Mucosa of stomach (tissue), 1 donor: ENCODE results near the gene NCSTN.
A peak's percentile ranks its signal among the peaks of the same experiment; 100 is the strongest.

Experiments used
- H3K27me3 ChIP-seq: one replicate; pipeline ENCODE4 v1.7.0; 2013; ENCODE audit warnings: mild to moderate bottlenecking, low read length; ENCODE audit not compliant: control insufficient read depth, insufficient read depth
- H3K36me3 ChIP-seq: one replicate; pipeline ENCODE4 v1.7.0; 2013; ENCODE audit warnings: low read length; ENCODE audit not compliant: control insufficient read depth, insufficient read depth
- H3K4me1 ChIP-seq: one replicate; pipeline ENCODE4 v1.7.0; 2013; ENCODE audit warnings: mild to moderate bottlenecking, low read length; ENCODE audit not compliant: control insufficient read depth, insufficient read depth
- H3K4me3 ChIP-seq: one replicate; pipeline ENCODE4 v1.7.0; 2013; ENCODE audit warnings: low read length
- H3K9ac ChIP-seq: one replicate; pipeline ENCODE4 v1.7.0; 2013; ENCODE audit warnings: mild to moderate bottlenecking, low read length, moderate library complexity
- H3K9me3 ChIP-seq: one replicate; pipeline ENCODE4 v1.7.0; 2013; ENCODE audit warnings: mild to moderate bottlenecking, low read length, moderate library complexity; ENCODE audit not compliant: control insufficient read depth
- donor health status: Pancreatic carcinoma.

Gene NCSTN

GRCh38 chr1:160330119-160330518 is 13.1 kb upstream of the NCSTN start:
- no peaks in the 10 kb centered on the region for H3K4me1 ChIP-seq
- H3K9me3 ChIP-seq, result no peaks in the 10 kb centered on the region
- H3K9ac ChIP-seq, result no peak overlapping the region
- no peak overlapping the region for H3K4me3 ChIP-seq
- peaks cover 14% of the 10 kb centered on the region for H3K36me3 ChIP-seq
- H3K27me3 ChIP-seq, result no peaks in the 10 kb centered on the region

GRCh38 chr1:160332516-160332915 is 10.7 kb upstream of the NCSTN start:
- H3K9me3 ChIP-seq, result no peaks in the 10 kb centered on the region
- H3K27me3 ChIP-seq, result no peaks in the 10 kb centered on the region
- no peaks in the 10 kb centered on the region for H3K4me1 ChIP-seq
- H3K36me3 ChIP-seq, result peaks cover 14% of the 10 kb centered on the region
- no peak overlapping the region for H3K4me3 ChIP-seq
- no peak overlapping the region for H3K9ac ChIP-seq

- Histone ChIP-seq H3K27me3 (no peaks in the 10 kb centered on the region), H3K36me3 (peaks cover 1% of the 10 kb centered on the region), H3K4me1 (peaks cover 6% of the 10 kb centered on the region), H3K4me3 (no peak overlapping the region), H3K9me3 (no peaks in the 10 kb centered on the region), H3K9ac (no peak overlapping the region)
Measured at GRCh38 chr1:160338580-160338979, 4.6 kb upstream of the NCSTN start.

GRCh38 chr1:160340146-160340545 is 3.0 kb upstream of the NCSTN start:
- Histone ChIP-seq H3K4me1 (peaks cover 11% of the 10 kb centered on the region), H3K4me3 (no peak overlapping the region), H3K27me3 (no peaks in the 10 kb centered on the region), H3K9me3 (no peaks in the 10 kb centered on the region), H3K9ac (no peak overlapping the region), H3K36me3 (no peaks in the 10 kb centered on the region)

- H3K4me1 ChIP-seq, result peaks cover 11% of the 10 kb centered on the region
- no peaks in the 10 kb centered on the region for H3K36me3 ChIP-seq
- H3K9me3 ChIP-seq, result no peaks in the 10 kb centered on the region
- H3K9ac ChIP-seq, result no peak overlapping the region
- H3K27me3 ChIP-seq, result no peaks in the 10 kb centered on the region
- no peak overlapping the region for H3K4me3 ChIP-seq
Measured at GRCh38 chr1:160340866-160341265, 2.3 kb upstream of the NCSTN start.

GRCh38 chr1:160342526-160342925 is 657 bp upstream of the NCSTN start:
- Histone ChIP-seq H3K9ac (peak overlapping the region; percentile 96), H3K4me3 (peak overlapping the region; percentile 56), H3K27me3 (no peaks in the 10 kb centered on the region), H3K9me3 (no peaks in the 10 kb centered on the region), H3K36me3 (no peaks in the 10 kb centered on the region), H3K4me1 (peaks cover 11% of the 10 kb centered on the region)

GRCh38 chr1:160344241-160344640 is 1.1 kb downstream of the NCSTN start:
- Histone ChIP-seq H3K9me3 (no peaks in the 10 kb centered on the region), H3K4me3 (peak overlapping the region; percentile 56), H3K9ac (peak overlapping the region; percentile 96), H3K36me3 (peaks cover 7% of the 10 kb centered on the region), H3K4me1 (peaks cover 11% of the 10 kb centered on the region), H3K27me3 (no peaks in the 10 kb centered on the region)

- Histone ChIP-seq H3K4me1 (peaks cover 11% of the 10 kb centered on the region), H3K4me3 (no peak overlapping the region), H3K36me3 (peaks cover 11% of the 10 kb centered on the region), H3K27me3 (no peaks in the 10 kb centered on the region), H3K9ac (no peak overlapping the region), H3K9me3 (no peaks in the 10 kb centered on the region)
Measured at GRCh38 chr1:160344936-160345335, 1.8 kb downstream of the NCSTN start.

- H3K27me3 ChIP-seq, result no peaks in the 10 kb centered on the region
- peaks cover 5% of the 10 kb centered on the region for H3K4me1 ChIP-seq
- H3K36me3 ChIP-seq, result peaks cover 16% of the 10 kb centered on the region
- no peak overlapping the region for H3K4me3 ChIP-seq
- H3K9me3 ChIP-seq, result no peaks in the 10 kb centered on the region
- no peak overlapping the region for H3K9ac ChIP-seq
Measured at GRCh38 chr1:160346463-160346862, 3.3 kb downstream of the NCSTN start.

GRCh38 chr1:160346958-160347357 is 3.8 kb downstream of the NCSTN start:
- H3K36me3 ChIP-seq, result peaks cover 20% of the 10 kb centered on the region
- no peak overlapping the region for H3K9ac ChIP-seq
- no peaks in the 10 kb centered on the region for H3K9me3 ChIP-seq
- H3K4me3 ChIP-seq, result no peak overlapping the region
- peaks cover 5% of the 10 kb centered on the region for H3K4me1 ChIP-seq
- no peaks in the 10 kb centered on the region for H3K27me3 ChIP-seq

- H3K36me3 ChIP-seq, result peaks cover 41% of the 10 kb centered on the region
- H3K4me3 ChIP-seq, result no peak overlapping the region
Measured at GRCh38 chr1:160351629-160352028, 8.4 kb downstream of the NCSTN start.

GRCh38 chr1:160352555-160352954 is 9.4 kb downstream of the NCSTN start:
- Histone ChIP-seq H3K4me3 (no peak overlapping the region), H3K27me3 (no peaks in the 10 kb centered on the region), H3K4me1 (no peaks in the 10 kb centered on the region), H3K9ac (no peak overlapping the region), H3K9me3 (no peaks in the 10 kb centered on the region), H3K36me3 (peaks cover 41% of the 10 kb centered on the region)

More at GRCh38 chr1:160351629-160352028, 8.4 kb downstream of the NCSTN start:
- Histone ChIP-seq H3K4me1 (no peaks in the 10 kb centered on the region), H3K9me3 (no peaks in the 10 kb centered on the region), H3K9ac (no peak overlapping the region), H3K27me3 (no peaks in the 10 kb centered on the region)

- Histone ChIP-seq H3K36me3 (peaks cover 41% of the 10 kb centered on the region), H3K4me3 (no peak overlapping the region)
Measured at GRCh38 chr1:160353223-160353622, 10.0 kb downstream of the NCSTN start.

More at GRCh38 chr1:160353223-160353622, 10.0 kb downstream of the NCSTN start:
- H3K9me3 ChIP-seq, result no peaks in the 10 kb centered on the region
- H3K9ac ChIP-seq, result no peak overlapping the region
- no peaks in the 10 kb centered on the region for H3K27me3 ChIP-seq
- no peaks in the 10 kb centered on the region for H3K4me1 ChIP-seq
